ENCODE results near the gene MARS1.

DNA sequence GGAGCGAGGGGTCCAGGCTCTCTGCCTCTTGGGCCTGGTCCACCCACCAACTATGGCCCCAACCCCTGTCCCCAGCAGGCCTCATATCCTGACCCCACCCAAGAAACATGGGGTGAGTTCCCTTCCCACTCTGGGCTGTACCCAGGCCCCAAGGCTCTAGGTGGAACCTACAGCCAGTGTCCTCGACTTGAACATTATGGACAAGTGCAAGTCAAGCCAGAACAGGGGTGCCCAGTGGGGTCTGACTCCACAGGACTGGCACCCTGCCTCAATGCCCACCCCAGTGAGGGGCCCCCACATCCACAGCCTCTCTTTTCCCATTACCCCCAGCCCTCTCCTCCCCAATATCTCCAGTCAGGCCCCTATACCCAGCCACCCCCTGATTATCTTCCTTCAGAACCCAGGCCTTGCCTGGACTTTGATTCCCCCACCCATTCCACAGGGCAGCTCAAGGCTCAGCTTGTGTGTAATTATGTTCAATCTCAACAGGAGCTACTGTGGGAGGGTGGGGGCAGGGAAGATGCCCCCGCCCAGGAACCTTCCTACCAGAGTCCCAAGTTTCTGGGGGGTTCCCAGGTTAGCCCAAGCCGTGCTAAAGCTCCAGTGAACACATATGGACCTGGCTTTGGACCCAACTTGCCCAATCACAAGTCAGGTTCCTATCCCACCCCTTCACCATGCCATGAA lies 16.8 kb upstream of the MARS1 start:
- TF ChIP-seq, protein P1, sequence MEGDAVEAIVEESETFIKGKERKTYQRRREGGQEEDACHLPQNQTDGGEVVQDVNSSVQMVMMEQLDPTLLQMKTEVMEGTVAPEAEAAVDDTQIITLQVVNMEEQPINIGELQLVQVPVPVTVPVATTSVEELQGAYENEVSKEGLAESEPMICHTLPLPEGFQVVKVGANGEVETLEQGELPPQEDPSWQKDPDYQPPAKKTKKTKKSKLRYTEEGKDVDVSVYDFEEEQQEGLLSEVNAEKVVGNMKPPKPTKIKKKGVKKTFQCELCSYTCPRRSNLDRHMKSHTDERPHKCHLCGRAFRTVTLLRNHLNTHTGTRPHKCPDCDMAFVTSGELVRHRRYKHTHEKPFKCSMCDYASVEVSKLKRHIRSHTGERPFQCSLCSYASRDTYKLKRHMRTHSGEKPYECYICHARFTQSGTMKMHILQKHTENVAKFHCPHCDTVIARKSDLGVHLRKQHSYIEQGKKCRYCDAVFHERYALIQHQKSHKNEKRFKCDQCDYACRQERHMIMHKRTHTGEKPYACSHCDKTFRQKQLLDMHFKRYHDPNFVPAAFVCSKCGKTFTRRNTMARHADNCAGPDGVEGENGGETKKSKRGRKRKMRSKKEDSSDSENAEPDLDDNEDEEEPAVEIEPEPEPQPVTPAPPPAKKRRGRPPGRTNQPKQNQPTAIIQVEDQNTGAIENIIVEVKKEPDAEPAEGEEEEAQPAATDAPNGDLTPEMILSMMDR (IDR thresholded peaks at IDR 0.05), result no peak
- no peak for TF ChIP-seq POLR2A (IDR thresholded peaks at IDR 0.05)

Data from esophagus squamous epithelium (tissue), 4 donors.